ENCODE data around the gene BNIP2.

BNIP2 gene

GRCh38 chr15:59636184-59636583, 52.9 kb downstream of the BNIP2 start:
- no peak for DNase-seq

DNA sequence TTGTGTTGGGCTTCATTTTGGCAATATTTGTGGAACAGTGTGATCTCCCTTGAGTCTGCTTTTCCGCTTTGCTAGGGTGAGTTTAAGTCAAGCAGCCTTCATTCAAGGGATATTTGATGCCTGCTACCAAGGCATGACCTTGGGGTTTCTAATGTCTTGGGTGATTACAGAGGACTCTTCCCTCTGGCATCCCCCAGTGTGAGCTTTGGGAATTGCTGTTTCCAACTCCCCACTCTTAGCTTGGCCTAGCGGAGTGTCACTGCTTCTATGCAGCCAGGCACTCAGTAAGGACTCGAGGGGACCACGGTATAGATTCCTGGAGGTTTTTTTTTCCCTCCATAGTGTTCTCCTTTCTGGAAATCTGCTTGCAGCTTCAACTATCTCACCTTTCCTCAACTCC, 56.4 kb downstream of the BNIP2 start:
- DNase-seq: no peak

DNA sequence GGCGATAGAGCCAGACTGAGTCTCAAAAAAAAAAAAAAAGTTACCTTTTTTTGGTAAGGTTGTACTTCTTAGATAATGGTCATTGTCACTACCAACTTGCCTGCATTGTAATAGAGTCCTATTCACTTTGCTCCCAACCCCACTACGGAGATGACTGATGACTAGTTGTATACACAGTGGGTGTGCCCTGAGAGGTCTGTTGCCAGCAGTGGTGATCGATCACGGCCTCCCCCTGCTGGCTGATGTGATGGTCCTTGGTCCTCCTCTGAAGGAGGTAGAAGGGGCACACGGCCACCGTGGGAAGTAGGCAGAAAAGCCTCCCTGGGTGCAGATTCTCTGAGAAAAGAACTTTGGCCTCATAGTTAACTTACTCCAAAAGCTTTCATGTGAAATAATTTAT, 66.8 kb downstream of the BNIP2 start:
- no peak for DNase-seq

DNA sequence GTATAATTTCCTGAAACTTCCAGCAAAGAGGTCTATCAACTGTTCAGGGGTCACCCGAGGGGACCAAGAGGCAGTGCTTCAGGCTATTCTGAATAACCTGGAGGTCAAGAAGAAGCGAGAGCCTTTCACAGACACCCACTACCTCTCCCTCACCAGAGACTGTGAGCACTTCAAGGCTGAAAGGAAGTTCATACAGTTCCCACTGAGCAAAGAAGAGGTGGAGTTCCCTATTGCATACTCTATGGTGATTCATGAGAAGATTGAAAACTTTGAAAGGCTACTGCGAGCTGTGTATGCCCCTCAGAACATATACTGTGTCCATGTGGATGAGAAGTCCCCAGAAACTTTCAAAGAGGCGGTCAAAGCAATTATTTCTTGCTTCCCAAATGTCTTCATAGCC, 70.7 kb downstream of the BNIP2 start:
- no peak for DNase-seq

DNA sequence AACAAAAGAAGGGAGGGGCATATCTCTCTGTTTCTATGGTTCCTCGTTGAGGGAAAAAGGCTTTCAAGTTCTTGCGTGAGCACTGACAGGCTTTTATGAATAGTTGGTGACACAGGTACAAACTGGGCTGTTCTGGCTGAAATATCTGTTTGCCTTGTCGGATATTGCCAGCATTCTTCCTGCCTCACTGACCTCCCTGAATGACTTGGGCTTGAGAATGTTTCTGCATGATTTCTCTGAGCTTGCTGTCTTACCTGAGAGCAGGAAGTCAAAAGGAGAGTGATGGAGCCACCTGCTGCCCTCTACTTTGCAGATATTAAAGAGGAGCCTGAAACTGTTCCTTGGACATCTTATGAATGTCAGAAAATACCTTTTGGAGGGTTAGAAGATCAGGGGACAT, 72.7 kb downstream of the BNIP2 start:
- no peak for DNase-seq

GRCh38 chr15:59615661-59616060, 73.5 kb downstream of the BNIP2 start:
- no peak for DNase-seq

DNA sequence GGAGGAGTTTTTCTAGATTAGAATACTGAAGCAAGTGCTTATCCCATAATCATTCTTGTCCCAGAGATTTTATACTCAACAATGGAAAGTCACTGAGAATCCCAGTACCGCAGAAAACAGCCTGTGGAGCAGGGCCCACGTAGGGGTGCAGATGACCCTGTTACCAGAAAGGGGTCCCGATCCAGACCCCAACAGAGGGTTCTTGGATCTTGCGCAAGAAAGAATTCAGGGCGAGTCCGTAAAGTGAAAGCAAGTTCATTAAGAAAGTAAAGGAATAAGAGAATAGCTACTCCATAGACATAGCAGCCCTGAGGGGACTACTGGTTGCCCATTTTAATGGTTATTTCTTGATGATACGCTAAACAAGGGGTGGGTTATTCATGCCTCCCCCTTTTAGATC, 75.0 kb downstream of the BNIP2 start:
- no peak for DNase-seq

DNA sequence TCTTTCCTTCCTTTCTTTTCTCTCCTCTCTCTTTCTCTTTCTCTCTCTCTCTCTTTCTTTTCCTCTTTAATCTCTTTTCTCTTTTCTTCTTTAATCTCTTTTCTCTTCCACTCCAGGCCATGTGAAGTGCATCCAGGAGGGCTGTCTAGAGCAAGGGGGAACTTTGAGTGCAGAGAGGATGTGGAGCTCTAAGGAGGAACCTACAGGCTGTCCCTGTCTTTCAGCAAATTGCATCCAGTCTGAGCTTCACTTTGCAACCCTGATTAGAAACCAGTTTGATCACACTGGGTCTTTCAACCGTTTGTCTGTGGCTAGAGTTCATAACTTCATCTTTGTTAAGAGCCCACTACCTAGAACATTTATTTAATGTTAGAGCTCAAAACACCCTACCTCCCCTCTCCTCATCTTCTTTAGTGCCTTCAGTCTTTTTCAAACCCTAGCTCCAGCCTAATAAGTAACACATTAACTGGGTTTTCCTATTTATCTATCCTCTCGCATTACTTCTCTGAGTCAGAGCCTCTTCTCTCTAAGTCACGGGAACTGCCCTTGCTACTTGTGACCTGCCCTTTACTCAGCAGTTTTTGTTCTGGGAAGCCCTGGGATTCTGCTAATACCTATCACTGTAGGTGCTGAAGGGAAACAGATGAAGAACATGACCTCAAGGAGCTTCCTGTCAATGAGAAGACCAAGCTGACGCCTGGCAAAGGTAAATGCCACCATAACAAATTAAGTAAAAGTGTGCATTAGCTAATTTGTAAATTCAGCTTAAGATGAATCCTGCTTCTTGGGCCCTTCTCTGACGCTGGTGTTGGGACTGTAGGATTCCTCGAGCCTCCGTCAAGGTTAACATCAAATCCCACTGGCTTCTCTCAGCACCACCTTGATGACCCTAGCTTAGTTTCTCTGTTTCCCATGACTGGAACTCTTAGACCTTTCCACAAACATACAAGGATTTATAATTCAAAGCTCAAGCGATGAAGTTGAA, 77.6 kb downstream of the BNIP2 start, which contains the start of gene GCNT3:
Gene GCNT3, plus strand, starts transcription at position 508 of the 985 bp plus-strand sequence. CDS start 6,456 bp downstream, outside the sequence.
- peak; percentile 26 for DNase-seq

GRCh38 chr15:59609730-59610712, 79.1 kb downstream of the BNIP2 start:
- DNase-seq: no peak

Data from right kidney (tissue), 1 donor.